Peyer's patch (tissue), 4 donors: ENCODE results near the gene PTGER3.

Experiments
- POLR2A ChIP-seq, 2 donors: fragments of 450-650 bp; IDR thresholded peaks; one replicate each; pipeline ENCODE4 v1.5.1; 2017; ENCODE audit warnings: antibody characterized with exemption in 2 of 2, mild to moderate bottlenecking in 2 of 2, moderate library complexity in 2 of 2
- TF ChIP-seq, protein P1 (sequence below), 6 experiments: fragments of 450-650 bp in 4 of 6; fragments of 200-600 bp in 2 of 6; sonication (generic) in 1 of 6; IDR thresholded peaks; one replicate each; pipeline ENCODE4 v1.5.1; 2017 to 2019; ENCODE audit warnings: antibody characterized with exemption in 6 of 6, mild to moderate bottlenecking in 3 of 6, moderate library complexity in 1 of 6

DNA sequence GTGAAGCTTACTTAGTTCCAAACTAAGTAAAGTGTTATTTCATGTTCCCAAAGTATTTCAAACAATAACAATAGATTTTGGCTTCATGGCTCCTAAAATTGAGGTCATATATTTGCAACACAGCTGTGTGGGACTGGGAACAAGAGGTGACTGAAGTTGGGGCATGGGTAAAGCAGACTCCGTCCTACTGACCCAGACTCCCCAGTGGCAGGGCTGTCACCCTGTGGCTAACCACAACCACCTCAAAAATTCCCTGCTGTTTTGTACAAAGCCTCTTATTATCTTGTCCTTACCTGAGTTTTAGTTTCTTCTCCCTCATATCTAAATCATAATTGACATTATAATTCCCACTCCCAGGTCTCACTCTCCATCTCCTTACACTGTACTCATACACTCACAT, 117.6 kb downstream of the PTGER3 start:
- TF ChIP-seq, protein P1, sequence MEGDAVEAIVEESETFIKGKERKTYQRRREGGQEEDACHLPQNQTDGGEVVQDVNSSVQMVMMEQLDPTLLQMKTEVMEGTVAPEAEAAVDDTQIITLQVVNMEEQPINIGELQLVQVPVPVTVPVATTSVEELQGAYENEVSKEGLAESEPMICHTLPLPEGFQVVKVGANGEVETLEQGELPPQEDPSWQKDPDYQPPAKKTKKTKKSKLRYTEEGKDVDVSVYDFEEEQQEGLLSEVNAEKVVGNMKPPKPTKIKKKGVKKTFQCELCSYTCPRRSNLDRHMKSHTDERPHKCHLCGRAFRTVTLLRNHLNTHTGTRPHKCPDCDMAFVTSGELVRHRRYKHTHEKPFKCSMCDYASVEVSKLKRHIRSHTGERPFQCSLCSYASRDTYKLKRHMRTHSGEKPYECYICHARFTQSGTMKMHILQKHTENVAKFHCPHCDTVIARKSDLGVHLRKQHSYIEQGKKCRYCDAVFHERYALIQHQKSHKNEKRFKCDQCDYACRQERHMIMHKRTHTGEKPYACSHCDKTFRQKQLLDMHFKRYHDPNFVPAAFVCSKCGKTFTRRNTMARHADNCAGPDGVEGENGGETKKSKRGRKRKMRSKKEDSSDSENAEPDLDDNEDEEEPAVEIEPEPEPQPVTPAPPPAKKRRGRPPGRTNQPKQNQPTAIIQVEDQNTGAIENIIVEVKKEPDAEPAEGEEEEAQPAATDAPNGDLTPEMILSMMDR (IDR thresholded peaks at IDR 0.05) = no peak
- no peak for TF ChIP-seq POLR2A (IDR thresholded peaks at IDR 0.05)
